ENCODE results near the gene SLC16A9.

DNA sequence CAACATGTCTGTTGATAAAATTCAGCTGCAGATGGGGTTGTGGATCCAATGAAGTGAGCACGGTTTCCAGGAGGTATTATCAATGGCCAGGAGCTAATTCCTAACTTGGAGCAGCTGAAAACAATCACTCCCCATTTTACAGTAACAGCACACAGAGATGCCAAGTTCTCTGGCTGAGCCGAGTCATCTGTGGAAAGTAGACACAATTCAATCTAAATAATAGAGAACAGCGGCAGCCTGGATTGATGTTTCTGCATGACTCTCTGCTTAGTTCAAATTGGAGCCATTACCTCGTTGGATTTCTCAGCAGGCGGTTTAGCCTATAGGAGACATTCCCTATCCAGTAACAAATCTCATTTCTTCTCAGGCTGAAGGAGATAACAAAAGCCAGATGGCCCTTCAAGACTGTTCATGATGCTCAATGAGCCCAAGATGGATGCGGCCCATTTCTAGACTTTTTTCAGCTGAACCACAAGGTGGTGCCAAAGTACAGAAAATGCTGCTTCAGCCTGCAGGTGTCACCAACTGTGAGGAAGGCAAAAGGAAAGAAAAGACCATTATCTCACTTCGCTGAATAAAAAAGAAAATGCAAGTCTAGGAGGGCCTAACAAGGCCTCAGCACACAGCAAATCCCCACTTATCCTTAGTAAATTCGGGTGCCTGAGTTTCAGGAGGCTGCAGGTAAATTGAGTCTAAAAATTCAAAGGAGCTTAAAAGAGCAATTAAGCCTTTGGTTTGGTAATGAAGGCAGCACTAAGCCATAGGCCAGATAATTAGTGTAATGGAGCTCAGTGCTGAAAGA is 83.7 kb downstream of the SLC16A9 start:
- TF ChIP-seq FOXM1 (IDR thresholded peaks at IDR 0.05; ENCODE audit: borderline replicate concordance) (no peak), SP1 (IDR thresholded peaks at IDR 0.05) (no peak), ARNT (IDR thresholded peaks at IDR 0.05) (no peak), BHLHE40 (IDR thresholded peaks at IDR 0.05; ENCODE audit: borderline replicate concordance) (no peak), TARDBP (IDR thresholded peaks at IDR 0.05) (no peak), SUZ12 (IDR thresholded peaks at IDR 0.05) (no peak), FOXA1 (IDR thresholded peaks at IDR 0.05) (no peak), ZNF384 (IDR thresholded peaks at IDR 0.05) (no peak), LEF1 (IDR thresholded peaks at IDR 0.05; ENCODE audit: borderline replicate concordance) (no peak), CTBP1 (IDR thresholded peaks at IDR 0.05; ENCODE audit: borderline replicate concordance) (no peak), FOXK2 (IDR thresholded peaks at IDR 0.05) (no peak), PKNOX1 (IDR thresholded peaks at IDR 0.05) (no peak), HDGF (IDR thresholded peaks at IDR 0.05; ENCODE audit: borderline replicate concordance) (no peak)

Measured in HEK293T (cell line).